AG10803 (cell line): ENCODE measurements around the gene SNRPA.

ENCODE experiments used
- DNase-seq: peaks from one replicate; pipeline ENCODE4 v3.0.0; 2010; ENCODE audit warnings: low read depth
- H3K4me3 ChIP-seq: 2 replicates; pipeline ENCODE4 v1.5.1; 2011; ENCODE audit warnings: mild to moderate bottlenecking, low read length, control low read depth
- TF ChIP-seq, protein P1 (sequence below): conservative IDR thresholded peaks from 2 replicates; pipeline ENCODE4 v1.5.1; 2011; ENCODE audit warnings: mild to moderate bottlenecking, low read length, control low read depth, inconsistent platforms

The SNRPA gene

DNA sequence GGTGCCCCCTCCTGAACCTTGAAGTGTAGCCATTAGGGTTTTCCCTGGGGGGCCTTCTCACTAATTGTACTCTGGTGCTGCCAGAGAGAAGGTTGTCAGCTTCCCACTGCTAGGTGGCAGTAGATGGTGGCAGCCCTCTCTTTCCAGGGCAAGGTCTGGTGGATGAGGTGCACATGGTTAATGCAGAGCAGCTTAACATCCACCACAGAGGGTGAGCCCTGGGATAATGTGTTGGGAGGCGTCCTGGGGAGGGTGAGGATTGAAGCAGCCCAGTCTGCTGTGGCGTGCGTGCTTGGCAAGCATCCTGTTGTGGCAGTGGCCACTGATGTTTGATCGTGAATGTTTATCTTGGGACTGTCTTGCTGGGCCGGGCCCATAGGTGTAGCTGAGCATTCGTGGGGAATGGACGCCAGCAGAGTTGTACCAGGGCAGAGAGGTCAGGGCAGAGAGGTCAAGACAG lies 53.8 kb downstream of the SNRPA start:
- no peak for DNase-seq
- TF ChIP-seq, protein P1, sequence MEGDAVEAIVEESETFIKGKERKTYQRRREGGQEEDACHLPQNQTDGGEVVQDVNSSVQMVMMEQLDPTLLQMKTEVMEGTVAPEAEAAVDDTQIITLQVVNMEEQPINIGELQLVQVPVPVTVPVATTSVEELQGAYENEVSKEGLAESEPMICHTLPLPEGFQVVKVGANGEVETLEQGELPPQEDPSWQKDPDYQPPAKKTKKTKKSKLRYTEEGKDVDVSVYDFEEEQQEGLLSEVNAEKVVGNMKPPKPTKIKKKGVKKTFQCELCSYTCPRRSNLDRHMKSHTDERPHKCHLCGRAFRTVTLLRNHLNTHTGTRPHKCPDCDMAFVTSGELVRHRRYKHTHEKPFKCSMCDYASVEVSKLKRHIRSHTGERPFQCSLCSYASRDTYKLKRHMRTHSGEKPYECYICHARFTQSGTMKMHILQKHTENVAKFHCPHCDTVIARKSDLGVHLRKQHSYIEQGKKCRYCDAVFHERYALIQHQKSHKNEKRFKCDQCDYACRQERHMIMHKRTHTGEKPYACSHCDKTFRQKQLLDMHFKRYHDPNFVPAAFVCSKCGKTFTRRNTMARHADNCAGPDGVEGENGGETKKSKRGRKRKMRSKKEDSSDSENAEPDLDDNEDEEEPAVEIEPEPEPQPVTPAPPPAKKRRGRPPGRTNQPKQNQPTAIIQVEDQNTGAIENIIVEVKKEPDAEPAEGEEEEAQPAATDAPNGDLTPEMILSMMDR, result 0 out of 2 replicates have a peak, but pooled peaks have one; percentile 18
- H3K4me3 ChIP-seq, result no peak overlapping the region

DNA sequence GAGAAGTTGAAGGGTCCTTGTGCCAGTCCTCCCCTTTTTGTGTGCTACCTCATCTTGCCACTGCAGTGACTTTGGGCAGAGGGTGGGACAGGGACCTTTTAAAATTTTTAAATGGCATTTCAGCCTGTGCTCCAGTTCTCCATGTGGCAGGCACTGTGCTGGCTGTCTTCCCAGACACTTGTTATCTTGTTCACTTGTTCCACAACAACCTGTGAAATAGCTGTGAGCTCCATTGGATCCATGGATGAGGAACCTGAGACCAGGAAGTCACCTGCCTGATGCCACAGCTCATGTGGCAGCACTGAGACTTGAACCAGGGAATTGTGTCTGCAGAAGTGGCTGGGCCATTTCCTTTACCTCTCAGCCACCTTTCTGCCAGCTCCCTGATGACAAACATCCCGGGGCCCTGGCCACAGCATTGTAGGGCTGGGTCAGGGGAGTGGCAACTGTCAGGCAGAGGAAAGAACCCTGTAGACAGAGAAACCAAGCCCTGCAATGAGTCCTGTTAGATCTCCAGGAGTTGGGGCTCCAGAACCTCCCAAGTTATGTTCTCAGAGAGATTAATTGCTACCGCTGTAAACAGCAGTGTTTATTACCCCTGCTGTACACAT lies 54.4 kb downstream of the SNRPA start:
- no peak overlapping the region for H3K4me3 ChIP-seq
- no peak for DNase-seq
- TF ChIP-seq, protein P1, result no peak

DNA sequence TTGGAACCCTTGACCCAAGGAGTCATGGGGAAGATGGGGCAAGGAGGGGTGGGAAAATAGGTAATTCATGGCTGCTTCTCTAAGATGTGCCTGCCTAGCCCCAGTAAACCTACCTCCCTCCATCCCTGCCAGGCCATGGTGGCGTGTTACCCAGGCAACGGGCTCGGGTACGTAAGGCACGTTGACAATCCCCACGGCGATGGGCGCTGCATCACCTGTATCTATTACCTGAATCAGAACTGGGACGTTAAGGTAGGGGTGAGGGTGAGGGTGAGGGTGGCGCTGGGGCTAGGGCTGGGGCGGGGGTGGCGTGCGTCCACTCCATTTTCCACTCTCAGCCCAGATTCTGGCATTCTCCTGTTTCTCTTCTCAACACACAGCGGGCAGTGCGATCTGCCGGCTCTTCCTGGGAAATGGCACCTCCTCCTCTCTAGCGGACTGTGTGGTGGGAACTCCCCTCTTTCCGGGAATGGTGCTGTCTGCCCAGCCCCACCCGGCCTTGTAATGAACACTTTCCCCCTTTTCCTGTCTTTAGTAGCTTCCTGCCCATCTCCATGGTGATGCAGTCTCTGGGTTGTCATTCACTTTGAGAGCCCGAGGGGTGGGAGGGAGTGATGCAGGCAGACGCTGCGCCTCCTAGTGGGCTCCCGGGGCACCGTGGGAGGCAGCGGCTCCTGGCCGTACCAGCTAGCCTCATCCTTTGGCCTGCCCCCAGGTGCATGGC lies 55.6 kb downstream of the SNRPA start:
- TF ChIP-seq, protein P1, result peak; percentile 80
- H3K4me3 ChIP-seq, result peak overlapping the region; percentile 9
- peak; percentile 93 for DNase-seq

DNA sequence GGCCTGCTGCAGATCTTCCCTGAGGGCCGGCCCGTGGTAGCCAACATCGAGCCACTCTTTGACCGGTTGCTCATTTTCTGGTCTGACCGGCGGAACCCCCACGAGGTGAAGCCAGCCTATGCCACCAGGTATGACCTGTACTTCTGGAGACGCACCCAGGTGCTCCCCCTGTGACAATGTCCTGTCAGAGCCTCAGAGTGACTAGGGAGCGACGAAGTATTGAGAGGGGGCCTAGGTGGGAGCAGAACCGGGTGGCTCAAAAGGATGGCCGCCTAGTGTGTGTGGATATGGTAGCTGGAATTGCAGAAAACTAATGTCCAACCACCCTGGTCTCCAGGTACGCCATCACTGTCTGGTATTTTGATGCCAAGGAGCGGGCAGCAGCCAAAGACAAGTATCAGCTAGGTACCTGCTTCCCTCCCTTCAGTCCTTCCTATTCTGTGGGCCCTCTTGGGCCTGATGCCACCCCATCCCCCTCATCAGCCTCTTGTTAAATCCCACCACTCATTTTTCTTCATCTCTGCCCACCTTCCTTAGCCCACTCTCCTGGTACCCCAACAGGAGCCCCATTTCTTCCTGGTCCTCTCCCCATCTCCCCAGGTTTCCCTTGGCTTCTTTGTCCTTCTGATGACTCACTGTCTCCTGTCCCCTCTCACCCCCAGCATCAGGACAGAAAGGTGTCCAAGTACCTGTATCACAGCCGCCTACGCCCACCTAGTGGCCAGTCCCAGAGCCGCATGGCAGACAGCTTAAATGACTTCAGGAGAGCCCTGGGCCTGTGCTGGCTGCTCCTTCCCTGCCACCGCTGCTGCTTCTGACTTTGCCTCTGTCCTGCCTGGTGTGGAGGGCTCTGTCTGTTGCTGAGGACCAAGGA lies 56.4 kb downstream of the SNRPA start:
- no peak overlapping the region for H3K4me3 ChIP-seq
- DNase-seq, result no peak
- TF ChIP-seq, protein P1, result no peak

DNA sequence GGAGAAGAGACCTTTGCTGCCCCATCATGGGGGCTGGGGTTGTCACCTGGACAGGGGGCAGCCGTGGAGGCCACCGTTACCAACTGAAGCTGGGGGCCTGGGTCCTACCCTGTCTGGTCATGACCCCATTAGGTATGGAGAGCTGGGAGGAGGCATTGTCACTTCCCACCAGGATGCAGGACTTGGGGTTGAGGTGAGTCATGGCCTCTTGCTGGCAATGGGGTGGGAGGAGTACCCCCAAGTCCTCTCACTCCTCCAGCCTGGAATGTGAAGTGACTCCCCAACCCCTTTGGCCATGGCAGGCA lies 57.0 kb downstream of the SNRPA start:
- no peak for DNase-seq
- H3K4me3 ChIP-seq, result no peak overlapping the region
- TF ChIP-seq, protein P1, result no peak

DNA sequence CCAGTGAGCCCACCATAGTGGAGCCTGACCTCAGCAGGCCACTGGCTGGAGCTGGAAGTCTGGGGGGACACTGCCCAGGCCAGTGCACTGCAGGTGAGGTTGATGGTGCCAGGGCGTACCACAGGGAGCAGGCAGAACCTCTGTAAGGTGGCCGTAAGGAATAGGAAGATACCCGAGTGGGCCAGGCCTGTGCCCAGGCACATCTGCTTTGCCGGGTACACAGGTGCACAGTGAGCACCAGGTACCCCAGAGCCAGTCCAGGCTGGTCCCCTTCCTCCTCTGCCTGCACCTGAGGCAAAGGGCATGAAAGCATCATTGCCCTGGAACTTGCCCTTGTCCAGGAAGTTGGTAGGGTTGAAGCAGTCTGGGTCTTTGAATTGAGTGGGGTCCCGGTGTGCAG lies 57.5 kb downstream of the SNRPA start:
- DNase-seq, result no peak
- TF ChIP-seq, protein P1, result no peak
- no peak overlapping the region for H3K4me3 ChIP-seq
